Stimulated activated CD8-positive, alpha-beta memory T cell treated with anti-CD3 and anti-CD28 coated beads, Interleukin-12 subunit alpha, Interleukin-12 subunit beta, amount 100 ng/mL, for 24 hours (primary cell): ENCODE results near the gene RHBDL3.
"Not testable (repeated sequence)": the region's sequence is repeated elsewhere in the genome, so short reads cannot be mapped to it uniquely, and the experiment has no call there.

ENCODE experiments used
- DNase-seq: peaks from one replicate; pipeline ENCODE4 v3.0.0-alpha.2; 2020; ENCODE audit errors: extremely low read depth

The RHBDL3 gene

DNA sequence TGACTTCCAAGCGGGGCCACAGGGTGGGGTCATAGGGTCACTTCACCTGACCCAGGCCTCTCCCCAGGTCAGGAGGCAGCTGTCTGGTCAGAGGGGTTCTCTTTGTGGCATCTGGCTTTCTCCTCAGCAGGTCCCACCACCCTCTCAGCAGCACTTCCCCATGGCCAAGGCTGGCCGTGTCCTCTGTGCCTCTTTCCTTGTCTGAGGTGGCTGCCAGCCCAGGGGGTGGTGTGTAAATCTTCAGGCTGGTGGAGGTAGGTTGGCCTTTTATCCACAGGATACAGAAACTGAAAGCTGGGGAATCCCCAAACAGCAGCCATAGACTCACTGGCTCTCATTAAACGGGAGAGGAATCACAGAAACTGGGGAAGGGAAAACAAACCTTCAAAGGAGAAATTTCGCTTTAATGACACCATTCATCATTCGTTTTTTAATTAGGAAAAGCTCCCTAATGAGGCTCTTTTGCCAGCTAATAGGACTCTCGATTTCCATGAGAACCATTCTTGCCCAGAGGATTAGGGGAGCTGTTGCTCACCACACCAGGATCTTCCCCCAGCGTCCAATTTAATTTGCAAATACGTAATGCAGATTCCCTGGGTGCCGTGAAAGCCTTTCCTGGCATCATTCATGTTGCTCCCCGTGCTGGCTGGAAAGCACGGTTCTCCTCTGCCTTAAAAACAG is 58.3 kb downstream of the RHBDL3 start:
- no peak for DNase-seq

DNA sequence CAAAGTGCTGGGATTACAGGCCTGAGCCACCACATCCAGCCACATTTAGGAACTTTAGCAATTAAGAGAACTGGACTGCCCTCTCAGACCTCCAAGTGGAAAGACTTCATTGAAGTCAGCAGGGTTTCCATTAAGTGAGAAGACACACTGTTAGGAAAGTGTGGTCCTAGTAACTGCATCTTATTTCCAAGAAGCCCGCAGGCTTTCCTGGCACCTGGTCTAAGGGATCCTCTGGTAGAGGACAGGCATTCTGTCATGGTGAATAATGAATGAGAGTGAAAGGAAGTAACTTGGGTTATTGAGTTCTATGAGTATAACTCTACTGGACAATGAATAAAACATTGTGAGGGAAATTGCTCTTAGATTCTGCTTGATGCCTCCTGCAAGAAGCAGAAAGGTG is 62.3 kb downstream of the RHBDL3 start:
- no peak for DNase-seq

DNA sequence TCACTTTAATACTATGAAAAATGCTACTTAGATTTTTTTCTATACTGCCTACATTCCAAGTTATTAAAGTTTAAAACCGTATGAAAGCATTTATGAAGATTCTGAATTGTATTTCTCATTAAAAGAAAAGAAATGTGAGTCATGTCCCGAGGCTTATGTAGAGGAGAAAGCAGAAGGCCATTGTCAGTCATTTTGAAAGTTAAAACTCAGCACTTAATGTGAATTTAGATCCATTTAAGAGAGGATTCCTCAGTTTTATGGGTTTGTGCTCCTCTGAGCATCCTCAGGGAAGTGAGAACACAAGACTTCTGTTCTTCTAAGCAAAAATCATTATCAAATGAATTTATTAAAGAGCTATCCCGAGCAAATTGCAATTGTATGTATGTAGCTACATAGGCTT is 64.5 kb downstream of the RHBDL3 start:
- DNase-seq, result no peak

DNA sequence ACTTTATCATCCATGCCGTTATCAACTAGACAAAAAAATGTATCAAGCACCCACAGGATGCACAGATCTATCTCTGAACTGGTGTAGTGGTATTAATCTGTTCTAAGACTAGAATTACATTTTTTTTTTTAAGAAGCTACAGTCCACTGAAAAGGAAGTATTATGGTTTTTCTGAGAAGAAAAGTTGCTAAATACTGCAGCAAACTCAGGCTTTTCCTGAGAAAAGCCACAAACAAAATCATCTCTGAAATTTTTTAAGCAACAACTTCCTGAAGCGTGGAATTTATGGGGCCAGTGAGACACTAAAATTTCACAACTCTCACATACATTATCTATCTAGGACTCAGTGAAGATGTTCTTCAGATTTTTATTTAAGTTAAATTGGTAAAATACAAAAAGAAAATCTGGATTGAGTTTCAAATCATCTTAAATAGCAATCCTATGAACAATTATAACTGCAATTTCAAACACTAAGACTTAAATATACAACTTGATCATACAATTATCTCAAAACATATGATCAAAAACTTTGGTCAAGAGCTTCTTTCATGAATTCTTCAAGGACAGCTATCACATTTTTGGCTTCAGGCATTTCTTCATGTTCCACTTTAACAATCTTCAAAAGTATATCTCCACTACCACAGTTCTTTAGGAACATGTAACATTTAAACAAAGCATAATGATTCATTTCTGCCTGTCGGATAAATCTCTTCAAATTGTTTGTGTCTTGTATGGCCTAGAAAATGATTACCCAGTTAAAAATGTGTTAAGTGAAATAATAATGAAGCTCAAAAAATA is 65.8 kb downstream of the RHBDL3 start:
- no peak for DNase-seq

DNA sequence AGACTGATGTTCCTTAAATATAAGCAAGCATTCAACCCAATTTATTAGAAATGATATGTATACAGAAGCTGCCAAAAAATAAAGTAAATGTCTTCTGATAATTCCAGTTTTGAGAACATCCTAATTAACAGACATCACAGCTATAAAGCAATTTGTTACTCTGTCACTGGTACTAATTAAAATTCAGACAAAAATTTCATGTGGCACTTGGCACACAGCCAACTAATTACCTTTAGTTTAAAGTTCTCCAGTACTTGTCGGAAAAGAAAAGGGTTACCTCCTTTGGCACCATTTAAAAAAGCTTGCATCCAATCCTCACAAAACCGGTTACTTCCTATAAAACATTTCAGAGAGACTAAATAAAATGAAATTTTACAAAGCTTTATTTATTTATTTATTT is 67.6 kb downstream of the RHBDL3 start:
- DNase-seq, result no peak

DNA sequence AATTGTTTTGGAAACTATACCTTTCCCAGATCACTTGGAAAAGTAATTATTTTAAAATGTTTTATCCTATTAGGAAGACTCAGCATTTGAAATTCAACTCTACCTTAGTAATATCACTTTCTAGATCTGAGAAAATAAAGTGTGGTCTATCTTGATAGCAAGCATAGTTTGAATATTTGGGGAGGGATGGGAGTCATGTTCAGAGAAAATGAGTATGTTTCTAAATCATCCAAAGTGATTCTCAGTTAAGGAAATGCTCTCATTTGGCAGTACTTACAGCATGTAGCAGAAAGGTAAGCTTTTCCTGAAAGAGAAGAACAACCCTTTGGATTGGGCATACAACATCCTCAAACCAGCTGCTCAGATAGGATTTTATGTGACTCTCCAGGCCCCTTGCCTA is 69.4 kb downstream of the RHBDL3 start:
- no peak for DNase-seq

DNA sequence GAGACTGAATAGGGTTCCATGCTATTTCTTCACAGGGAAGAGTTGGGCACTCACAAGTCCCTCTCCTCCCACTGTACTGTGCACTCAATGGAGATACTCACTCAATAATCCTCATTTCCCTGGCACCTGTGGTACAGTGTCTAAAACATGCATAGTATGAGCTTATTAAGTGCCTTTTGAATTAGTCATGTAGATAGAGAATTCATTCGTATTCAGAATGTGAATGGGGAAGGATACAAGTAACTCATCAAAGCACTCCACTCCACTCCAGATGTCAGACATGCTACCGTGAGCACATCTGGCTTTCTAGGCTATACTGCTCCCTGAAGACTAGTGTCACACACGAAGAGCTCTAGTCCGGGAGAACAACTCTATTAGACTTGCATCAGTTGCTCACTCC is 70.1 kb downstream of the RHBDL3 start:
- no peak for DNase-seq

DNA sequence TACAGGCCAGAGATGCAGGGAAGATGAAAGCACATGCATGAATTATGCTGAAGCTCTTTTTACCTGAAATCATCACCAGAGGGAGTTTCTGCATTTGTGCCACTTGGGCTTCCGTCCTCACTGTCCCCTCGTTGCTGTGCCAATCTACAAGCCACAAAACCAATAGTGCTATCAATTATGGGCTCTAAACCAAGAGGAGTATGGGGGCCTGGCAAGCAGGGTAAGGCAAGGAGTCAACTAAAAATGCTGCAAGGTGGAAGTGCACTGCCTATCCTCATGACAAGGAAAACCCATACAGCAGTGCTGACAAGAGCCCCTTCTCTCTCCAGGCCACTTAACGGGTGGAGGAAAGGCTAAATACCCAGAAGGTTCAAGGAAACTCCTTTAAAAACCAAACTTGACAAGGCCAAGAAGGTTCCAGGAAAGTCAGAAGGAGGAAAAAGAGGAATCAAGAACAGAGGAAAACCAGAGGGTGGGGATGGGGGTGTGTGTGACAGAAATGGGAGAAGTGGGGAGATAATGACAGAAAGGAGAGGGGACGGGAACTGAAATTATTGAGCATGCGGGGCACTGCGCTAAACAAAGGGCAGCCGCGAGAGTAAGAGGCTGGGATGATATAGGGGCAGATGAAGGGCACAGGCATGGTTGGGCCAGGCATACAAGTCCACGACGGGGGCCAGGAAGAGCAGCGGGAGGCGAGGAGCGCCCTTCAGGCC is 75.7 kb downstream of the RHBDL3 start:
- no peak for DNase-seq

DNA sequence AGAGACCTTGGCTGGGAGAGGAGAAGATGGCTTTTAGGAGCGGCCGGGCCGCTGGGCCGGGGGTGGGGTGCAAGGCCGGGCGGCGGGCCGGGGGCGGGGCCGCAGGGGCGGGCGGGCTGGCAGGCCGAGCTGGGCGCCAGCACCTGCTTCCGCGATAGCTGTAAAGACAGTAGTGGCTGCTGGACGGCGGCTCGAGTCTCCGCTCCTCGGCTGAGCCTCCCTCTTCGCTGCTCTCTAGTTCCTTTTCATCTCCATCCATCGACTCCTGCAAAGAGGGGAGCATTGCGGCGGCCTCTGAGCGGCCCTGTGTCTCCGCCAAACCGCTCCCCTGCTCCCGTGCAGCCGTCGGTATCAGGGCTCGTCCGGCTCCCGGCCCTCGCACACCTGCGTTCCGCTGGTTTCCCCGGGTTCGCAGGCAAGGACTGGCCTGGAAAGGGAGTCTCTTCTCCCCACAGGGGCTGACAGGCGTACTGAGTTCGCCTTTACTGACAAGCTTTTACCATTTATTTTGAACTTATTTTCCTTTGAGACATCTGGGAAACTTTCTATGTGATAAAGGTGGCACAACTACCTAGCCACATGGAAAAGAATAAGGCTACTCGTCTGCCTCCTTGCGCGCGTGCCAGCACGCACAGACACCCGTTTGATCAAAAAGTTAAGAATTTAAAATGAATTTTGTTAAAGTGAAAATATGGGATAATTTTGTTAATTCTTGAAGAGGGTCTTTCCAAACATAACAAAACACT is 76.4 kb downstream of the RHBDL3 start, which contains the start of gene C17orf75:
Gene C17orf75, minus strand, starts transcription at position 317 of the 746 bp plus-strand sequence. Its CDS starts 34 bp downstream, at position 283.
- DNase-seq, result peak; percentile 48

DNA sequence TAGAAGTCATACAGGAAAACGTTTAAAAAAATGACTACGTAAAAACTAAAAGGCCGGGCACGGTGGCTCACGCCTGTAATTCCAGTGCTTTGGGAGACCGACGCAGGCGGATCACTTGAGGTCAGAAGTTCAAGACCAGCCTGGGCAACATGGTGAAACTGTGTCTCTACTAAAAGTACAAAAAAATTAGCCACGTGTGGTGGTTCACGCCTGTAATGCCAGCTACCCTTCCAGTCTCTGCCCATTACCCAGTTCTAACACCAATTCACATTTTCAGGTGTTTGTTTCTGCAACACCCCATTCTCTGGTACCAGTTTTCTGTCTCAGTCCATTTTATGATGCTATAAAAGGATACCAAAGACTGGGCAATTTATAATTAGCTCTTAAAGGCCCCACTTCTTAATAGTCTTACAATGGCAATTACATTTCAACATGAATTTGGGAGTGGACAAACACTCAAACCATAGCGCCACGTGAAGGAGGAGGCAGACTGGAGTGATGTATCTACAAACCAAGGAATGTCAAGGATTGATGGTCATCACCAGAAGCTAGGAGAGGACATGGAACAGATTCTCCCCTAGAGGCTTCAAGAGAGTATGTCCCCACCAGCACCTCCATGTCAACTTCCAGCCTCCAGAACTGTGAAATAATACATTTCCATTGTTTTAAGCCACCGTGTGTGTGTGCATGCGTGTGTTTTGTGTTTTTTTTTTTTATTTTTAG is 77.1 kb downstream of the RHBDL3 start:
- DNase-seq, result no peak

DNA sequence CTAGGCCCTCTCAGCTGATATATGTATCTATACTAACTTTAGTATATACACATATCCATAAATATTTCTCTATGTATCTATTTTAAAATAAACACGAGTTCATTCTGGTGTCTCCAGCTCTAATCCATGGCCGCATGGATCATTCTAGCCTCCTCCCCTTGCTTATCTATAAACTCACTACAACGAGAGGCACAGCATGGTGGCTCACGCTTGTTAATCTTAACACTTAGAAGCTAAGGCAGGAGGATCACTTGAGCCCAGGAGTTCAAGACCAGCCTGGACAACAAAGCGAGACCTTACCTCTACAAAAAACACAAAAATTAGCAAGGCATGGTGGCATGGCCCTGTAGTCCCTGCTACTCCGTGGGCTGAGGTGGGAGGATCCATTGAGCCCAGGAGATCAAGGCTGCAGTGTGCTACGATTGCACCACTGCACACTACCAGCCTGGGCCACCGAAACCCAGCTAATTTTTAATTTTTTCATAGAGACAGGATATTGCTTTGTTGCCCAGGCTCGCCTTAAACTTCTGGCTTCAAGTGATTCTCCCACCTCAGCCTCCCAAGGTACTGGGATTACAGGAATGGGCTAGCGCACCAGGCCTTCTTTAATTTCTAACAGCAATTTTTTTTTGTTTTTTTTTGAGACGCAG is 80.4 kb downstream of the RHBDL3 start:
- DNase-seq, result no peak

DNA sequence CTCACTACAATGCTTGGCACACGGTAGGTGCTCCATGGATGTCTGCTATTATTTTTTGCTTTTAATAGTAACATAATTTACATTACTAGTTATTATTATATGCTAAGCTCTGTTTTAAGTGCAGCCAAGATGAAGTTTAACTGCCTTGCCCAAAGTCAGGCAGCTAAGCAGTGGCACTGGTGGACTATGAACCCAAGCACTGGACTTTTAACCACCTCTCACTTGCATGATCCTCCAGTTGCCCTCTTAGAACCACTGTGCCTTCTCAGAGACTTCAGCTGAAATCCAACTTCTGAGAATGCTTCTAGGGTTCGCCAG is 82.8 kb downstream of the RHBDL3 start:
- DNase-seq, result no peak

DNA sequence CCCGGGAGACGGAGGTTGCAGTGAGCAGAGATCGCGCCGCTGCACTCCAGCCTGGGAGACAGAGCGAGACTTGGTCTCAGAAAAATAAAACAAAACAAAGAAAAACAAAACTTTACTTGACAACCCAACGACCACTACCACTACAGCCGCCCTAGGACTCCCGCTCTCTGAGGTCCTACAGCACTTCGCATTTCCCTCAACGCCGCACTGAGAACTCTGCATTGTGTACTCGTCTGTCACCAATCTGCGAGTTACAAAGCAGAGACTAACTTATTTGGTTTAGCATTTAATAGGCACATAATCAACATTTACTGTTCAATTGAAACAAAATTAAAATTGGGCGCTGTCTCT is 83.8 kb downstream of the RHBDL3 start:
- no peak for DNase-seq

DNA sequence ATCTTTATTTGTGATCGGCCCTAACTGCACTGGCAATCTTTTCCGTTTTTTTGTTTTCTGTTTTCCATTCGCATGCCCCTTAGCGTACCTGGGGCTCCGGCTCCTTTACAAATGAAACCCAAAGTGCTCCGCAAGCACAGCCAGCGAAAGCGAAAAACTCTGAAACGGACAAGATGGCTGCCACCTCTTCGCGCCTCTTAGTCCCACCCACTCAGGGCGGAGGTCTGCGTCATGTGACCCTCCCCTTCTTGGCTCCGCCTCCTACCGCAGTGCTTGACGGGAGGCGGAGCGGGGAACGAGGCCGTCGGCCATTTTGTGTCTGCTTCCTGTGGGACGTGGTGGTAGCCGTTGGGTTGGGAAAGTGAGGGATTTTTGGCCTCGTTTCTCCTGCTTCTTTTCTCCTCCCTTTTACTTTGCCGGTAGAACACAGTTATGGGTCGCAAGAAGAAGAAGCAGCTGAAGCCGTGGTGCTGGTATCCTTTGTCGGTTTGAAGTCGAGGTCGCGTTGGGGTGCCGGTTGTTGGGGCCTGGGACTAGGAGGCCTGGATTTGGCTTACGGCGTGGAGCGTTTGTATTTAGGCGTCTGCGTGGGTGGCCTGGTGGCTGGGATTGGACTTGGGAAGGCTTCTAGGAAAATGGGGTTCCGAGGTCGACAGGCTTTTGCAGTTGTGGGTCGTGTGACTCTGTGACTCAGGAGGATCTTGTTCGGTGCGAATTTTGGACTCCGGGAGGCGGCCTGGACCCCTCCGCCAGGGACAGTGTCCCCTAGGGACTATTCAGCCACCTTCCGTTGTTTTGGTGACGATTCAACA is 84.4 kb downstream of the RHBDL3 start, which contains the start of gene ZNF207:
Gene ZNF207, plus strand, starts transcription at position 304 of the 812 bp plus-strand sequence. Its CDS starts 129 bp downstream, at position 433.
- DNase-seq, result peak; percentile 87

DNA sequence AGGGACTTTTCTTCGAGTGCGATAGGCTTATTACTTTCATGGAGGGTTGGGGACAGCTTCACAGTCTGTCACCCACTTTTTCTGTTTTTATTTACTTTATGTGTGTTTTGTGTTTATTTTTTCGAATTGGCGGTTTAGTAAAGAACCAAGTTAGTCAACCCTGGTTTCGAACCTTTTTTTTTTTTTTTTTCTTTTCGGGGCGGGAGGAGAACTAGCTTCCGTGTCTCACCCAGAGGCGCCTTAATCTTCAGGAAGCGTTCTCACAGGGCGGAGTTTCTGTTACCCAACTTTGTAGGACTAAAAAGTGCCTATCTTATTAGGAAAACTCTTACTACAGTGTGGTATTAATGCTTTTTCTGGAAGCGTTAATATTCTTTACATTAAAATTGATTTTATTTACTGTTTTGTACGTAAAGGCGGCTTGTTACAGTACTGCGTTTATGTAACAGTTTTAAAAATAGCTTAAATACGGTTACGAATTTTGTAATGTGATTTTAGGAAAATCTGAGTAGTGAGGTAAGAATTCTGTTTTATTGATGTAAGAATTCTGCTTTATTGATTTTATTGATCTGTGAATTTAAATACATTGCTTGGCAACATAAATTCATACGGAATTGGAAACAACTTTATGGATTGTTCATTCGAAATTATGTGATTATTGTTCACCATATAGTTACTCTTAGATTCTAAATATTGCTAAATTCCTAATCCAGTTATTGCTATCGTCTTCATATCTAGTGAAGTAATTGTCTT is 85.2 kb downstream of the RHBDL3 start:
- no peak for DNase-seq

DNA sequence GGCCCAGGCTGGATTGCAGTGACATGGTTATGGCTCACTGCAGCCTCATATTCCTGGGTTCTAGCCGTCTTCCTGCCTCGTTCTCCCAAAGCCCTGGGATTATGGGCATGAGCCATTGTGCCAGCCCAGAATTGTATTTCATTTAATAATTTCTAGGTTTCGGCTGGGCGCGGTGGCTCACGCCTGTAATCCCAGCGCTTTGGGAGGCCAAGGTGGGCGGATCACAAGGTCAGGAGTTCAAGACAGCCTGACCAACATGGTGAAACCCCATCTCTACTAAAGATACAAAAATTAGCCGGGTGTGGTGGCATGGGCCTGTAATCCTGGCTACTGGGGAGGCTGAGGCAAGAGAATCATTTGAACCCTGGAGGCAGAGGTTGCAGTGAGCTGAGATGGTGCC is 87.1 kb downstream of the RHBDL3 start:
- not testable (repeated sequence) for DNase-seq

DNA sequence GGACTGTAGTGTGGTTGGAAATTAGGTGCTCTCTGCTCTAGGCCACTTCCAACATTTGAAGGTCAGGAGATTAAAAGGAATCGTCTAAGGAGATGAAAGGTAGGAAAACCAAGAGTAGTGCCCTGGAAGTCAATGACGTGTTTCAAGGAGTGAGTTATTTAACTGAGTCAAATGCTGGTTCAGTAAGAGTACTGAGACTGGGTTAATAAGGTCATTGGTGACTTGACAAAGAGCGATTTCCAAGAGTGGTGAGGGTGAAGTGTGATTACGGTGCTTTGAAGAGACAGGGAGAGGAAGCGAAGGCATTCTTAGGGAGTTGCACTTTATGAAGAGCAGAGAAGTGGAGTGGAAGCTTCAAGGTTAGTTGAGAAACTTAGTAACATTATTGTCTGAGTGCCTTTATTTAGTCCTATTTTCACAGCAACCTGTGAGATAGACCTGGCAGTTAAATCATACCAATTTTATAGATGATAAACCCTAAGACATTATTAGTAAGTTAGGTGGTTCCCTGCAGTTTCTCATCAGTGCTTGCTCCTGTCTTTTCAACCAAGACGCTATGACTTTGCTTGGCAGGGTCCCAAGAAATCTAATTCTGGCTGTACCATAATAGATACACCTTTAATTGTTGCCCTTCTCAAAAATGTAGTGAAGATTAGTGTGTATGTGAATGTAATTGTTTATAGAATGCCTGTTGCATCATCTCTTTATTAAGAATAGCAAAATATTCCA is 90.2 kb downstream of the RHBDL3 start:
- DNase-seq, result no peak

DNA sequence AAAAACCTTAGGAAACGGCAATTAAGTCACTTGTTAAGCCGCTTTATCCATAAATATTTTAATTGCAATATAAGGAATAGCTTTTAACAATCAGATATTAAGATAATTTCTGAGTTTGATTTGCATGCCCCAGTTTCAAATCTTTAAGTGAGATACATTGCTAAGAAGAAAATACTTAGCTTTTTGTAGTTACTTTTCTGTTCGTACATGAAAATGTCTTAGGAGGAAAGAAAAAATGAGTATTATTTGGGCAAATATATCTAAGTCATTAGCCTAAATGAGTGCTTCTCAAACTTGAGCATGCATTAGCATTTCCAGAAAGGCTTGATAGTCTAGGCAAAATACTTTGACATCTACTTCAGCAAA is 90.7 kb downstream of the RHBDL3 start:
- no peak for DNase-seq

DNA sequence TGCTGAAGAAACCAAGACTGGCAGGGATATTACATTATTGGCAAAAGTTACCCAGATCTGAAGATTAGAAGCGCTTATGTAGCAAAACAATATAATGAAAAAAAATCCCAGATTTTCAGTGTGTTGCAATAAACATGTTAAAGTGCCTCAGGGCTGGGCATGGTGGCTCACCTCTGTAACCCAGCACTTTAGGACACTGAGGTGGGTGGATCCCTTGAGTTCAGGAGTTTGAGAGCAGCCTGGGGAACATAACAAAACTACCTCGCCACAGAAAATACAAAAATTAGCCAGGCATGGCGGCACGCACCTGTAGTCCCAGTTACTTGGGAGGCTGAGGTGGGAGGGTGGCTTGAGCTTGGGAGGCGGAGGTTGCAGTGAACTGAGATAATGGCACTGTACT is 91.1 kb downstream of the RHBDL3 start:
- DNase-seq, result no peak
